HL-60/S4 treated with retinoic acid at 250 ng/mL for 4 days and 3 days (cell line): ENCODE measurements around the gene SPTBN4.
"Not testable (repeated sequence)": the region's sequence is repeated elsewhere in the genome, so short reads cannot be mapped to it uniquely, and the experiment has no call there.

Experiments
- in situ Hi-C: fragments of 300-500 bp; cut with MboI; formaldehyde crosslinking; loops from 2 replicates; pipeline ENCODE4 v1.7.0; 2022; ENCODE audit warnings: low sequenced_read_pairs

SPTBN4 gene

DNA sequence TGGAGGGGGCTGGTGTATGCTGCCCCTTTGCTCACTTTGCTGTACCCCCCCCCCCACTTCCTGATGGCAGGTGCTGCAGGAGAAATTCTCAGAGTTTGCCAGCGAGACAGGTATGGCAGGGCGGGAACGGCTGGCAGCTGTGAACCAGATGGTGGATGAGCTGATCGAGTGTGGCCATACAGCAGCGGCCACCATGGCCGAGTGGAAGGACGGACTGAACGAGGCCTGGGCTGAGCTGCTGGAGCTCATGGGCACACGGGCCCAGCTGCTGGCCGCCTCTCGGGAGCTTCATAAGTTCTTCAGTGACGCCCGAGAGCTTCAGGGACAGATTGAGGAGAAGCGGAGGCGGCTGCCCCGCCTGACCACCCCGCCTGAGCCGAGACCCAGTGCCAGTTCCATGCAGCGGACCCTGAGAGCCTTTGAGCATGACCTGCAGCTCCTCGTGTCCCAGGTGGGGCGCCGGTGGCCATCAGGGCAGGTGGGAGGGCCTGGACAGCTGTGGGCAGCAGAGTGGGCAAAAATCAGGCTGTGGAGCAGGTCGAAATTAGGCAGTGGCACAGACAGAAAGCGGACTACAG is 90.2 kb downstream of the SPTBN4 start:
- in situ Hi-C loops: no loop called here

DNA sequence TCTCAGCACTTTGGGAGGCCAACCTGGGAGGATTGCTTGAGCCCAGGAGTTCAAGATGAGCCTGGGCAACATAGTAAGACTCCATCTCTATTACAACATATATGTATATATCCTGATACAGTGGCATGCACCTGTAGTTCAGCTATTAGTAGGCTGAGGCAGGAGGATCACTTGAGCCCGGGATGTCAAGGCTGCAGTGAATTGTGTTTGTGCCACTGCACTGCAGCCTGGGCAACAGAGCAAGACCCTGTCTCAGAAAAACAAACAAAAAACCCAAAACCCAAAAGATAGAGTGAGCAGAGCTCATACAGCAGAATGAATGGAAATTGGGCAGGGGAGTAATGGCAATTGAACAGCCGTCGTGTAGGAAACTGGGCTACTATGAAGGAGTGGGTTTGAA is 92.6 kb downstream of the SPTBN4 start:
- in situ Hi-C loops: no loop called here

DNA sequence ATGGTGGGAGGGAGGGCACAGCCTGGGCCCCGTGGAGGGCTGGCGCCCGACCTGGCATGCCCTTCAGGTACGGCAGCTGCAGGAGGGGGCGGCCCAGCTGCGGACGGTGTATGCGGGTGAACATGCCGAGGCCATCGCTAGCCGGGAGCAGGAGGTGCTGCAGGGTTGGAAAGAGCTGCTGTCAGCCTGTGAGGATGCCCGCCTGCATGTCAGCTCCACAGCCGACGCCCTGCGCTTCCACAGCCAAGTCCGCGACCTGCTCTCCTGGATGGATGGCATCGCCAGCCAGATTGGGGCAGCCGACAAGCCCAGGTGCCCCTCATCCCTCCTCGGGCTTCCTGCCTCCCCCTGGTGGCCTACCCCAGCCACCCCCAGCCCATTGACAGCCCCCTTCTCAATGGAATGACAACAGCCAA is 93.3 kb downstream of the SPTBN4 start:
- in situ Hi-C loops: no loop called here

DNA sequence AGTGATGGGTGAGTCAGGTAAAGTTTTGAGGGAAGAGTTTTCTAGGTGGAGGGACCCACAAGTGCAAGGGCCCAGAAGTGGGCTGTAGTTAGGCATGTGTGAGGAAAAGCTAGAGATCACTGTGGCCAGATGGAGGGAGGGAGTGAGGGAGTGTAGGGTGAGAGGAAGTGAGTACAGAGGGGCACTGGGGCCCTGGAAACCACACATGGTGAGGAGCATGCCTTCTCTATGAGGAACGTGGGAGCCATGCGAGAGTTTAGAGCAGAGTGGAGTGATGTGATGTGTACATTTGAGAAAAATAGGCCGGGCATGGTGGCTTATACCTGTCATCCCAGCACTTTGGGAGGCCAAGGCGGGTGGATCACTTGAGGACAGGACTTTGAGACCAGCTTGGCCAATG is 95.1 kb downstream of the SPTBN4 start:
- in situ Hi-C loops: no loop called here

DNA sequence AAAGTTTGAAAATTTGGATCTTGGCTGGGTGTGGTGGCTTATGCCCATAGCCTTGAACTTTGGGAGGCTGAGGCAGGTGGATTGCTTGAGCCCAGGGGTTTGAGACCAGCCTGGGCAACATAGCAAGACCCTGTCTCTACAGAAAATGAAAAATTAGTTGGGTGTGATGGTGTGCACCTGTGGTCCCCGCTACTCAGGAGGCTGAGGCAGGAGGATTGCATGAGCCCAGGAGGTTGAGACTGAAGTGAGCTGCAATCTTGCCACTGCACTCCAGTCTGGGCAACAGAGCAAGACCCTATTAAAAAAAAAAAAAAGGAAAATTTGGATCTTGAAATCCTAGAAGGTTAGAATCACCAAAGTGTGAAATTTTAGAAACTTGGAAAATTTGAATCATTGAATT is 97.7 kb downstream of the SPTBN4 start:
- in situ Hi-C loops: not testable (repeated sequence)

- in situ Hi-C loops: no loop called here
Measured at GRCh38 chr19:40565355-40565754, 98.6 kb downstream of the SPTBN4 start.

DNA sequence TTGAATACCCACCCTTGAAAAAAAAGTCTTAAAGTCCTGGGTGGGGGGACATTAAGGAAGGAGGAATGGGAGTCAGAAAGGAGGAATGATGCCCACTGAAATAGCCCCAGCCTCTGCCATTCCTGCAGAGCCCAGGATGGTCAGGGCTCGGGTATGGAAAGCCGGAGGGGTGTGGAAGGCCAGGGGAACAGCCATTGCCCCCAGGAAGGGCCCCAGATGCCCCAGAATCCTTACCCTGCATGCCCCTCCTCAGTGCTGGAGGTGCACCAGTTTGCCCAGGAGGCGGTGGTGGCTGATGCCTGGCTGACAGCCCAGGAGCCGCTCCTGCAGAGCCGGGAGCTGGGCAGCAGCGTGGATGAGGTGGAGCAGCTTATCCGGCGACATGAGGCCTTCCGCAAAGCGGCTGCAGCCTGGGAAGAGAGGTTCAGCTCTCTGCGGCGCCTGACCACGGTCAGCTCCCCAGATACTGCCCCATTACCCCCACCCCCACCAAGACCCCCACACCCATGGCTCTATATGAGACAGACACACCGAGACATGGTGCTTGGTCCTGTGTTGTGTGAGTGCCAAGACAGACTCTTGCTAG is 99.2 kb downstream of the SPTBN4 start:
- in situ Hi-C loops: no loop called here

DNA sequence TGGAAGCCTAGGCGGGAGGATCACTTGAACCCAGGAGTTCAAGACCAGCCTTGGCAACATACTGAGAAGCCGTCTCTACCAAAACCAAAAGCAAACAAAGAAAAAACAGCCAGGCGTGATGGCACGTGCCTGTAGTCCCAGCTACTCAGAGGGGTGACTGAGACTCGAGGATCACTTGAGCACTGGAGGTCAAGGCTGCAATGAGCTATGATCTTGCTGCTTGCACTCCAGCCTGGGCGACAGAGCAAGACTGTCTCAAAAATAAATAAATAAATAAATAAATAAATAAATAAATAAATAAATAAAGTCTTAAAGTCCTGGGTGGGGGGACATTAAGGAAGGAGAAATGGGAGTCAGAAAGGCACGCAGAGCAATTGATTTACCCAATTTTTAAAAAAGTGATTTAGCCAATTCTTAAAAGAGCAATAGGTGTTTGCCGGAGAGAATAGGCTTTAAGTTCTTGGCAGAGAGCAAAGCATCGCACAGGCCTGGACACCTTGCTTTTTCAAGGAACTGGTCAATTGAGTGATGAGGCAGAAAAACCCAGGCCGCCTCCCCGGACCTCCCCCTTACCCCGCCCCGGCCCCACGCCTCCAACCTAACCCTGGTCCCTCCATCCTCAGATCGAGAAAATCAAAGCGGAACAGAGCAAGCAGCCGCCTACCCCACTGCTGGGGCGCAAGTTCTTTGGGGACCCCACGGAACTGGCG is 100.4 kb downstream of the SPTBN4 start:
- in situ Hi-C loops: no loop called here

- in situ Hi-C loops: no loop called here
Measured at GRCh38 chr19:40567750-40568494, 101.1 kb downstream of the SPTBN4 start.

DNA sequence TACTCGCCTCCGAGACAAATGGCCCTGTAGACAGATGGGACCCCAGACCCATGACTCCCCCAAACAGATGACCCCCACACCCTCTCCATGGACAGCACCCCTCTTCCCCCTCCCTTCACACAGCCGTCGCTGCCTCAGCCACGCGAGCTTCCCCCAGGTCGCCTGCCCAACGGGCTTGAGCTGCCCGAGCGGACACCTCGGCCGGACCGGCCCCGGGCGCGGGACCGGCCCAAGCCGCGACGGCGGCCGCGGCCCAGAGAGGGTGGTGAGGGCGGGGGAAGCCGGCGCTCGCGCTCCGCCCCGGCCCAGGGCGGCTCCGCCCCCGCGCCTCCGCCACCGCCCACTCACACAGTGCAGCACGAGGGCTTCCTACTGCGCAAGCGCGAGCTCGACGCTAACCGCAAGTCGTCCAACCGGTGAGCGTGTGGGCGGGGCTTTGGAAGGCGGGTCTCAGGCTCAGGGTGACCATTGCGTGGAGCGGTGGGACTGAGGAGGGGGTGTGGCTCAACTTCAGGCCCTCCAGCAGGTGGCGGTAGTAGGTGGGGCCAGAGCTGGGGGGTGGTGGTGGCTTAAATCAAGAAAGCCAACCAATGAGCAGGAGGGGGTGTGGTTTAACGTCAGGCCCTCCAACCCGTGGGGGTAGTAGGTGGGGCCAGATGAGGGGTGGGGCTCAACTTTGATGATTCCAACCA is 103.7 kb downstream of the SPTBN4 start:
- in situ Hi-C loops: no loop called here

DNA sequence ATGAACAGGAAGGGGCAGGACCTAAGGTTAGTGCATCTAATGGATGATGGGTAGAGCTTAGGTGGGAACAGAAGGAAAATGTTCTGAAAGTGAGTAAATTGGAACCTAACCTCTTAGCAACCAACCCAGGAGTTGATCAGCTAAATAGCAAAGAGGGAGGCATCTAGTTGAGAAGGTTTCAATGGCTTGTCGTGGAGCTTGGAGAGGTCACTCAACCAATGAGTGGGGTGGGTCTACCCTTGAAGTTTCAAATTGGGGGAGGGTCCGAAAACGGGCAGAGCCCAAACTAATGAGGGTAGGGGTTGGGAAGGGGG is 104.2 kb downstream of the SPTBN4 start:
- in situ Hi-C loops: no loop called here

DNA sequence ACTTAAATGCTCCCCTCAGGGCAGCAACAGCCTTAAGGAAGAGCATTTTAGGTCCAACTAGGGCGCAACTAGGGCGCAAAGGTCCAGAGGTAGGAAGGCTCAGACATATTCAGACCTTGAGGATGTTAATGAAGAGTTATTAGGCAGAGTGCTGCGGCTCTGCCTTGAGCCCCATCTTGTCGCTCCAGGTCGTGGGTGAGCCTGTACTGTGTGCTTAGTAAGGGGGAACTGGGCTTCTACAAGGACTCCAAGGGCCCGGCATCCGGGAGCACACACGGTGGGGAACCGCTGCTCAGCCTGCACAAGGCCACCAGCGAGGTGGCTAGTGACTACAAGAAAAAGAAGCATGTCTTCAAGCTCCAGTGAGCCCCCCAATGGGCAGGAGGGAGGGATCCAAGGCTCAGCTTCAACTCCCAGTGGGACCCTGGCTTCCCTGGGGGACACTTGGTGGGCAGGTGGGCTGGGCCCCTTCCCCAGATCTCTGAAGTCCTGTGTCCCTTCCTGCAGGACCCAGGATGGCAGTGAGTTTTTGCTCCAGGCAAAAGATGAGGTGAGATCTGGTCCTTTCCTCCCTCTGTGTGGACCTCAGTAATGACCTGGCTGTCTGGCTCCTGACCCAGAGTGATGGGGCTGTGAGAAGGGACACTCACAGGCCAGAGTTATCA is 105.2 kb downstream of the SPTBN4 start:
- in situ Hi-C loops: no loop called here

GRCh38 chr19:40575326-40575725 is 108.5 kb downstream of the SPTBN4 start:
- in situ Hi-C loops: no loop called here

DNA sequence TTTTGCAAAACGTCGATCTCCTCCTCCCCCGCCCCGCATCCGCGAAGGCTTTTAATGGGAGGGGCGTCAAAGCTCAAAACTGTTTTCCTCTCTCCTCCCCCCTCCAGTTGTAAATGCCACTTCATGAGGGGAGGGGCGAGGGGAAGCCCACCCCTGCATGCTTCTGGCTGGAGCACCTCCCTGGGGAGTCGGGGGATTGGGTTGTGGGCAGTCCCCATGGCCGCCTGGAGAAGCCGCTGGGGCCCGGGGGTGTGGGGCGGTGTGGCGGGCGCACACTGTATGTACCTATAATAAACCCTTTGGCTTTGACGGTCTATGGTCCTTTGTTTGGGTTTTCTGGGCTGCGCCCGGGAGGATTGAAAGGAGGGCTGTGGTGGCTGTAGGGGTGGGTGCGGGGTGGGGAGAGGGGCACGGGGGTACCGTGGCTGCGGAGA is 109.4 kb downstream of the SPTBN4 start:
- in situ Hi-C loops: no loop called here

DNA sequence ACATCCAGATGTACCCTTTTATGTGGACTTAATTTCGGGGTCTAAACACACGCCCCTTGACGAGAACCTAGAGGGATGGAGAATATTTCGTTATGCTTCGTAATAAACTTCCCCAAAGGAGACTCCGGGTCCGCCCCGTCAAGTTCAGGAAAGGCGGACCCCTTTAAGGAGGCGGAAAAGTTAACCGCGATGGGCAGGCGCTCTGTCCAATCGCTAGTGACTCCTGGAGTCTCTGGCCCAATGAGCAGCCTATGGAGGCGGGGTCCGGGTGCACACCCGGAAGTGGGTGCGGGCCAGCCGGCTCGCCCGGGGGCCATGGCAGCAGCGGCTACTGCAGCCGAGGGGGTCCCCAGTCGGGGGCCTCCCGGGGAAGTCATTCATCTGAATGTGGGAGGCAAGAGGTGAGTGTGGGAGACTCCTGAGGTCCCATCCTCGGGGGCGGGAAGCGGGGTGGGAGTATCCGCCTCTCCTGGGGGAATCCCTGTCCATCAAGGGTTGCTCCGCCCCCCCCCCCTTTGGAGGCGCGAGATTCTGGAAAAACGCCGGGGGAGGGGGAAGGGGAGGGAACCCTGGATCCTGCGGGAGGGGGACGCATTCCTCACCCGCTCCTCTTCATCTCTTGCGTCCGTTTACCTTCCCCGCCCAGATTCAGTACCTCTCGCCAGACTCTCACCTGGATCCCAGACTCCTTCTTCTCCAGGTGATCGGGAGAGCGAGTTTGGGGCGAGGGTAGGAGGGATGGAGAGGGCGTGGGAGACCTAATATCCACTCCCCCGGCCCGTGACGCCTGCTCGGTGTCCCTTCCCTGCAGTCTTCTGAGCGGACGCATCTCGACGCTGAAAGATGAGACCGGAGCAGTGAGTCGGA is 110.0 kb downstream of the SPTBN4 start, which contains the start of gene SHKBP1:
Gene SHKBP1, plus strand, starts transcription at position 289 of the 867 bp plus-strand sequence. Its CDS starts 27 bp downstream, at position 316.
- in situ Hi-C loops: no loop called here

- in situ Hi-C loops: no loop called here
Measured at GRCh38 chr19:40578442-40578908, 111.7 kb downstream of the SPTBN4 start.

DNA sequence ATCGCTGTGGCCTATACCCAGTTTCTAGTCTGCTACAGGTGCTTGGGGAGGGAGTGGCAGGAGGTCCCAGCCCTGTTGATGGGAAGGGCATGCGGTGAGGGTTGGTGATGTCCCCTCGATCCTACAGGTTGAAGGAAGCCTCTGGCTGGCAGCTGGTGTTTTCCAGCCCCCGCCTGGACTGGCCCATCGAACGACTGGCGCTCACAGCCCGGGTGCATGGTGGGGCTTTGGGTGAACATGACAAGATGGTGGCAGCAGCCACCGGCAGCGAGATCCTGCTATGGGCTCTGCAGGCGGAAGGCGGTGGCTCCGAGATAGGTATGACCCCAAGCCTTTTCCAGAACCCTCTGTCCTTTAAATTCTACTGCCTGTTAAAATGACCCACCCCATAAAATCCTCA is 113.8 kb downstream of the SPTBN4 start:
- in situ Hi-C loops: no loop called here

- in situ Hi-C loops: no loop called here
Measured at GRCh38 chr19:40581531-40581930, 114.7 kb downstream of the SPTBN4 start.

DNA sequence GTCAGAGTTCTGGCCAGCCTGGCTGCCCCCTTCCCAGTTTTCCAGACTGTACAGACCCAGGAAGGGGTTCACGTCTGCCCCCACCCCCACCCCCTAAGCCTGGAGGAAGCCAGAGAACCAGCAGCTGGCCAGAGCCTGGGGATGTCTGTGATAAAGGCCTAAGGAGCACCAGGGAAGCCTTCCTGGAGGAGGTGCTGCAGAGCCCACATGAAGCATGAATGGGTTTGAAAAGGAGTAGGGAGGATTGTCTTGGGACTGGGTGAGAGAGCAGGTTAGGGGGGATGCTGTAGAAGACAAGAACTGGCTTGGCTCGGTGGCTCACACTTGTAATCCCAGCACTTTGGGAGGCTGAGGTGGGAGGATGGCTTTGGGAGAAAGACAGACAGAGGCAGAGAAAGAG is 115.7 kb downstream of the SPTBN4 start:
- in situ Hi-C loops: no loop called here

- in situ Hi-C loops: no loop called here
Measured at GRCh38 chr19:40583283-40583682, 116.5 kb downstream of the SPTBN4 start.
